Left colon (tissue), 2 donors: ENCODE results near the gene IGDCC3. TPM values are rescaled to one million over a fixed set of nuclear protein-coding genes. Genes with fewer than 3 reads are reported as not detected.

Source experiments
- ATAC-seq: fragments of 200-7000 bp; cut with Tn5 transposase; one replicate; pipeline ENCODE4 v1.9.1; 2020; ENCODE audit warnings: mild to moderate bottlenecking, moderate library complexity
- DNase-seq, 2 donors: peaks; one replicate each; pipeline ENCODE4 v3.0.0-alpha.2; 2020
- intact Hi-C, 2 donors: fragments of 100-400 bp; cut with DNase I in 1 of 2; cut with micrococcal nuclease in 1 of 2; formaldehyde crosslinking; loops; one replicate each; pipeline versions ENCODE4 v1.11.2 to v1.14.0; 2022; cut with DNase I, micrococcal nuclease
- long read RNA-seq: library from polyadenylated mRNA; unstranded; transcript quantifications from one replicate; pipeline ENCODE4 v2.0.0, GENCODE V29; 2021
- total RNA-seq, 2 donors: library from RNA; stranded (reverse); fragmentation: NEBNext Ultra II Directional; extraction: Animal tissue kit (Norgen Biotek cat#: 25700); gene quantifications; one replicate each; pipeline ENCODE4 v1.2.1, GENCODE V29; 2021
- donor health status: DM: no; HTN: no; CAD: no.
- donor health status: DM: yes; HTN: yes; CAD: no.

Gene IGDCC3
- under 1 TPM in 1 of 2 donors, not detected in 1; 0.25 TPM for total RNA-seq
- long read RNA-seq, result 0 reads

DNA sequence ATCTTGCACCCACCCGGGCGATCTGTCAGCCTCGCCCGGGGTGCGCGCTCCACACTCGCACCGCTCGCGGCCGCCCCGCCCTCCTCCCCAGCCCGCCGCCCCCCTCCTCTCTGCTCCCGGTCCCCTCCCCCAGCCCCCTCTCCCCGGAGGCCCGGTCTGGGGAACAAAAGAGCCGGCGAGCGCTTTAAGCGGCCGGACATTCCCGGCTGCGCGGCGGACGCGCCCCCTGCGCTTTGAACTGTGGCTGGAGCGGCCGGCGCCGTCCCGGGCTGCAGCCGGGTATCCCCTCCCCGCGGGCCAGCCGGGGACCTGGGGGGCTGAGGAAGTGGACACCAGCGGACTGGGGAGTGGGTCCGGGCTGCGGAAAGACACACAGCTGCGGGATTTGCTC is at the start of gene IGDCC3:
TSS of gene IGDCC3 (minus strand) at position 27 of the 391 bp plus-strand sequence. CDS start 214 bp downstream, outside the sequence.
- DNase-seq (no peak), ATAC-seq (no peak)
- intact Hi-C loops, result no loop called here

DNA sequence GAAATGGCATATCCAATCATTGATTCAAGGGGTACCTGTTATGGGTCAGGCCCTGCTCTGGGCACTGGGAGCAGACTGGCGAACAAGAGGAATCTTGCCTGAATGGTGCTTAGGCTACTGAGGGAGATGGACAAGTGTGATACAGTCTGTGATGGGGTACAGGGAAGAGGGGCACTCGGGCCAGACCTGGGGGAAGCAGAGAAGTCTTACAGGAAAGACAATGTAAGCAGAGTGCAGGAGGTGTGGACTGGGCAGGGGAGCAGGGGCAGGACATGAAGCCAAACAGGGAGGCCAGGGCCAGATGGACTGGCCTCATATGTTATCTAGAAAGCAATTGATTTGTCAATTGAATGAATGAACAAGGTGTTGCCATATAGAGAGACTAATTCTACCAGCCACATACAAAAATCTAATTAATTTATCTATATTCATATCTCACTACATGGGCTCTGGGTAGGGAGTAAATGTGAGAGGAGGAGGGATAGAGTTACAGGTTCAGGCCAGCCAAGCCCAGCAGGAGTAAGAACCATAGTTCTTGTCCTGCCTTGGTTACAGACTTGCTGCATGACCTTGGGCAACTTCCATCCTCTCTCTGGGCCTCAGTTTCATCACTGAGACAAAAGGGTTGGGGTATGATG is 48.5 kb upstream of the IGDCC3 start:
- intact Hi-C loops, result no loop called here
- no peak for ATAC-seq
- no peak for DNase-seq

DNA sequence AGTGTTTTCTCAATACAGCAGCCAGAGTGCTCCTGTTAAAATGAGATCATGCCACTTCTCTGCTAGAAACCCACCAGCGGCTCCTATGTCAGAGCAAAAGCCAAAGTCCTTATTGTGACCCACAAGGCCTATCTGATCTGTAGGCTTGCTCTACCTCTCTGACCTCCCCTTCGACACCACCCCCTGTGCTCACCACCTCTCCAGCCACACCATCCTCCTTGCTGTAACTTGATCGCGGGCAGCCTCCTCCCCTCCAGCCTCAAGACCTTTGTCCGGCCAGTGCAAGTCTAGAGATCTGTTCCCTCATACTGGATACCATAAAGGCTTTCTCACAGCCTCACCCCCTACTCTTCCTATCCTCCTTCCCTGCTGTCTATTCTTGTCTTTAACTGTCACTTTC is 46.9 kb upstream of the IGDCC3 start:
- DNase-seq, result no peak
- no peak for ATAC-seq
- intact Hi-C loops, result no loop called here

DNA sequence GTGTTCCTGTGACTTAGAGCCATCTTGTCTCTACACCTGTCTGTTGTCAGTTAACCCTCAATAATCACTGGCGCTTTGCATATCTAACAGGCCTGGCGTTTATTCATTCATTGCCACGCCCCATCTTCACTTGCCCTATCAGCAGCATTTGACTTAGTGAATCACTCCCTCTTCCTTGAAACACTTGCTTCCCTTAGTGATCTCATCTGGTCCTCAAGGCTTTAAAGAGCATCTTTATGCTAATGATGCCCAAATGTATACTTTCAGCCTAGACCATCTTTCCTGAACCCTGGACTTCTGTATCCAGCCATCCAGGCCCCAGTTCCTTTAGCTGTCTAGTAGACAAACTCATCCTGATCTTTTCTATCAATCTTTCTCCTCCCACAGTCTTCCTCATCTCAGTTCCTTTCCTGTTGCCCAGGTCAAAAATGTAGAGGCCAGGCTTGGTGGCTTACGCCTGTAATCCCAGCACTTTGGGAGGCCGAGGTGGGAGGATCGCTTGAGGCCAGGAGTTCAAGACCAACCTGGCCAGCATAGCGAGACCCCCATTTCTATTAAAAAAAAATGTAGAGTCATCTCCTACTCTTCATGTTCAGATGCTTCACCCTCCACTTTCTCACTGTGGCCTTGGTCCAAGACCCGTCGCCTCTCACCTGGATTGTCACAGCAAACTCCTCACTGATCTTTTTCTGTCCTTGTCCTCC is 46.3 kb upstream of the IGDCC3 start:
- ATAC-seq, result no peak
- no peak for DNase-seq
- intact Hi-C loops, result no loop called here

DNA sequence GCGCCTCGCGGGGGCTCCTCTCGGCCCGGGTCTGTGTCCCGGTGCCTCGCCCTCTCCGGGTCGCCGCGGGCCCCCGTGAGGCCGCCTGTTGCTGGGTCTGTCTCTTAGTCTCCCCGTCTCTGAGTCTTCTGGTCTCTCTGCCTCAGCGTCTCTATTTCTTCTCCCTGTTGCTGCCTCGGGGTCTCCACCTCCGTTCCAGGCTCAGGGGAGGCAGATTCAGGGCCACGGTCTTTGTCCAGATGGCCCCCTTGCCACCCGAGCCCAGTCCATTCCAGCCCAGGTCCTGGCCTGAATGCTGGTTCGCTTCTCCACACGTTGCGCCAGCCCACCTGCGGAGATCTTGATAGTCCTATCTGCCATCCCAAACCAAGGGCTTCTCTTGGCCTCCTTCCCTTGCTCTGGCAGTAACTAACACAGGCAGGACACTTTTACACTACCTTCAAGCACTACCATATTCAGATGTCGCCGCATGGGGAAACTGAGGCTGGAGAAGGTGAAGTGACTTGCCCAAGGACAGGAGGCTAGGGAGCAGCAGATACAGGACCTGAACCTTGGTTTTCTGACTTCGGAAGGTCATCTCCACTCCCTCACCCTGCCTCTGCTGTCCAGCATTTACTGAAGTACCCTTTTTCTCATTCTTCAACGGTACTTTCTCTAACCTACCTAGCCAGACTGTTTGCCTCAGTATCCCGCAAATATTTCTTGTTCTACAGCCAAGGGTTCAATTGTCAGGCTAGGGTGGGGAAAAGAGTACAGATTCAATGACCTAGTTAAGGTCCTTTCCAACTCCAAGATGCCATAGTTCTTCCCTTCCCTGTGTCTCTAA is 45.6 kb upstream of the IGDCC3 start:
- ATAC-seq (no peak), DNase-seq (no peak)
- intact Hi-C loops, result no loop called here

DNA sequence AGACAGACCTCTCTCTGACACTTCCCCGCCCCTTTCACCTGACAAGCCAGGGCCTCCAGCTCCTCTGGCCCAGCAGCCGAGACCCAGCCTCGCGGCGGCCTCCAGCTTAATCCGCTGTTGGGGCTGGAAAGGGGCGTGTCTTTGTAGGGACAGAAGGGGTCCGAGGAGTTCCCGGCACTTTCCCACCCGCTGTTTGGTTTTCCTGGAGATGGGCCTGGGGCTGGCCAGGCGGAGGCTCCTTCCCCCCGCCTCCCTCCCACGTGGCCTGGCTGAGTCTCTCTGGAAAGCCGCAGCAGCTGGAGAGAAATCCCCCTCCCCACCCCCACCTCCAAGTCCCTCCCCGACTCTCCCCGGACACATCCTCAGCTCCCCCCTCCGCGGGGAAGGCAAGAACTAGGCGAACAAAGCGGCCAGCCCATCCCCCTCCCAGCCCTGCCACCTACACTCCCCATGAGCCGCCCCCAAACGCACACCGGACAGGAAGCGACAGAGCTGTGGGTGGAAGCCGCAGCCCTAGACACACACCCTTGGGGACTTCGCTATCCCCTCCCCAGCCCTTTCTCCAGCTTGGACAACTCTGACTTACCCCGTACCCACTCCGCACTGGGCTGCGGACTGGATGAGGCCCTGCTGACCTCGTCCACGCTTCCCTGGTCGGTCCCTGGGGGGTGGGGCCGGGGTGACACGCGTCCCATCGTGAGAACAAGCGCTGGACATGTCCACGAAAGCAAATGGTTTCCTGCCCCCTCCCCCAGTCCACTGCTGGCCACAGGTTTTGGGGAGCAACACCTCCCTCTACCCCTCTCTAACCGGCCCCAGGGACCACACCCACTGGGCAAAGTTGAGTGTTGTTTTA is 43.8 kb upstream of the IGDCC3 start:
- DNase-seq, result peak; percentile 43 to 44
- ATAC-seq, result peak; percentile 33
- intact Hi-C loops, result no loop called here

DNA sequence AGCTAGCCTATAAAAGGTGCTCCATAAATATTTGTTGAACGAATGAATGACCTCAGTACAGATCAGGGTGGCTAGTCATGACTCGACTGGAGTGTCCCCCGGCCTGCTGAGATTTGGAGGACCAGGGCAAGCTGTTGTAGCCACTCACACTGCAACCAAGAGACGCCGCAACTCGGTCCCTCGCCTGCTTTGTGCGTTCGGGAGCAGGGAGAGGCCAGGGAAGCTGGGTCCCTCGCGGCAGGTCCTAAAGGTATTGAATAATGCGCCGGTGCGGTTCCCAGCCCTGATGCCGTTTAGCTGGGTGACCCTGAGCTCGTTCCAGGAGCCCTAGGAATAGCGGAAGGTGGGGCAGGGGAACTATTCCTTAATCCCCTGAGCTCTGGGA is 43.2 kb upstream of the IGDCC3 start:
- DNase-seq, result no peak
- intact Hi-C loops, result no loop called here

DNA sequence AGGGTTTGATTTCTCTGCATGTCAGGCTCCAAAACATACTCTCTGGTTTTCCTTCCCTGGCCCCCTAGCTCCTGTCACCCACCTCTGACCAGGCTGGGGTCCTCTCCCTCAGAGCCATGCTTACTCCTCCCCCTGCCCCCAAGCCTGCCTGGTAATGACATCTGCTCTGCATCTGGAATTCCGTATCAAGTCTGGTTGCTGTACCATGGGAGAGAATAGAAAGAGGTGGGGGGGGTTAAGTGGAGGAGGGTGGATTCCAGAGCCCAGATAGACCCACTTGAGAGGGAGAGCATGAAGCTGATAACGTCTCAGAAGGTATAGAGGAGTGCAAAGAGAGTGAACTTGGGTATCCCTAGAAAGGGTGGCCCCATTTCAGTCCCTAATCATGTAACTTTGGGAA is 40.8 kb upstream of the IGDCC3 start:
- no peak for ATAC-seq
- DNase-seq, result no peak
- intact Hi-C loops, result no loop called here

More for the DNA sequence above, 43.2 kb upstream of the IGDCC3 start:
- no peak for ATAC-seq

DNA sequence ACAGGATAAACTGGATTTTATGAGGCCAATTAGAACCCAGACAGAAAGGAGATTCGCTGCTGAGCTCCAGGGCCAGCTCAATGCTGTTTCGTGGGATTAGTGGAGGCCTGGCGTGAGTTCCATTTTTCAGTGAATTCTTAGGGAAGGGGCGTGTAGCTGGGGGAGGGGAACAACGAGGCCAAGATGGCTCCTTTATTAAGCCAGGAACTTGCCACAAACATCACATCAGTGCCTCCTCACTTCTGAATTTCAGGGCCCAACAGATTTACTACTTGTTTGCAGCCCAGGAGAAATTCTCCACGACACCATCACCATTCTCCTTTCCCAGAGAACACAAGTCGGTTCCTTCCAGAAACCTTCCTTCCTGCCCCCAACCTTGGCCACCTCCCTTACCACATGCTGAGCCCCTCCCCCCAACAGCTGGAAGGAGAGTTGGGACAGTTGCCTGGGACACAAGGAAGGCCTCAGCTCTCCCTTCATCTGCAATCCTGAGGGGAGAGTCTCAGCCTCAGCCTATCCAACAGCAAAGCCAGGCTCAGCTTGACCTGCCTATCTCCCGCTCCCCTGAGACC is 39.1 kb upstream of the IGDCC3 start:
- DNase-seq (peak in 1 of 2 donors; percentile 16), ATAC-seq (no peak)
- intact Hi-C loops, result no loop called here

DNA sequence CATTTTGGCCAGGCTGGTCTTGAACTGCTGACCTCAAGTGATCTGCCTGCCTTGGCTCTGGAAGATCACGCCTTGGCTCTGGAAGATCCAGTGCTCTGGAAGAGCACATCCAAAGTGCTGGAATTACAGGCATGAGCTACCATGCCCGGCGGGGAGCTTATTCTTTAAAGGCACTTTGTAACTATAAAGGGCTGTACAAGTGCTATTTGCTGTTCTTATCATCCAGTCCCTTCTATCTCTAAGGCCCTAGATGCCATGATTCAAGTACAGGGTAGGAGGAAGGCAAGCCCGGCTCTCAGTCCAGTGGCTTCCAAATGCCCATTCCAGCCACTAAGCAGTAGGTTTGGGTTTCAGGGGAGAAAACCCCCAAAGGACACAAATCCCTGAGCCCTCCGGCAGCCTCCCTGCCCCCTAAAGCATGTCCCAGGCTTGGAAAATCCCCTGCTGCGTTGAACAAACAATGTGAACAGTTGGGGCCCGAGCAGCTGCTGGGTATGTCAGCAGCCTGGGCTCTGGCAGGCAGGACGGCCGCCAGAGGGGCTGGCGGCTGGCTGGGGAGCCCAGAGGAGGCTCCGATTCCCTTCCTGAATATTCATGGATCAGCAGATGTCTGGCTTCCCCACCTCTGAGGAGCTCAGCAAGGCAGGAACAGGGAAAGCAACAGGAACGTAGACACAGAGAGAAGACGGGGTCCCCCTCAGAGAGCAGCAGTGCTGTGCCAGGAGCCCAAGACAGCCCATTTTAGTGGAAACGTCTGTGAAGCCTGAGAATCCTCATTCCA is 37.2 kb upstream of the IGDCC3 start:
- ATAC-seq (no peak), DNase-seq (peak in 1 of 2 donors; percentile 14)
- intact Hi-C loops, result no loop called here

DNA sequence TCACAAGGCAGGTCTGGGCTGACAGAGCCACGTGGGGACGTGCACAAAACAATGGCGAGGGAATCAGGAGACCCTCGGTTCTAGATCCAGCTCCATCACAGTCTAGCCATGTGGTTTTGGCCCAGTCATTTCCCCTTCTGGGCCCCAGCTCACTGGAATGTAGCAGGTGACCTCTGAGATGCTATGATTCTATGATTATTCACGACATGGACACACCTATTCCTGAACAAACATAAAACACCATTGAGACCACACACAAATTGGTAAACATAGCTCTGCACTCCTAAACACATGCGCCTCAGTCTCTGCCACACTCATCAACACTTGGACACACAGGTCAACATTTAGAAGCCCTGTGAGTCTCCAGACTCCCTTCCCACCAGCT is 36.0 kb upstream of the IGDCC3 start:
- DNase-seq (no peak), ATAC-seq (no peak)
- intact Hi-C loops, result no loop called here

DNA sequence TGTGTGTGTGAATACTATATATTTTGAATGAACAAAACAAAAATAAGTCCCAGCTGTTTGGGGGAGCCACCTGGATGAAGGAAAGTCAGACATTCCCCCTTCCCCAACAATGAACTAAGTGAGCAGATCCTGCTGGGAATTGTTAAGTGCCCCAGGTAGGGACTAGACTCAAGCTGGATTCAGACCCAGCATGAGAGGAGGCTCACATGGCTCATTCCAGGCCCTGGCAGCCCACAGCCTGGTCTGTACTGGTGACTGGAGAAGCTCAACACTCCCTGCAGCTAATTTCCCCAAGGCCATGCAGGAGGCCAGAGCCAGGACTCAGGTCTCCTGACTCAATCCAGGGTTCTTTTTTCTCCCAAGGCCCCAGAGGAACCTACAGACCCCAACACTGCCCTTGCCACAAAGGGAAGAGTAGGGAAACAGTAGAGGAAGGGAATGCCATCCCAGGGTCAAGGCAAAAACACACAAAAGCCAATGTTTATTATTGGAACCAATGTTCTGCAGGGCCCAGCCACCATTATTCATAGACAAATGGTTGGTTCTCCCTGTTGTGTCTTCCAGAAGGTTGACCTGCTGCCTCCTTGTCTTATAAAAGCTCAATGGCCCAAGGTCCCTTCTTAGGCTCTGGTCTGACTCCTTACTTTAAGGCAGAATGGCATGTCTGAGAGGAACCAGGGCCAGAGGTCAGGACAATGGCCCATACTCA is 35.4 kb upstream of the IGDCC3 start:
- ATAC-seq (no peak), DNase-seq (no peak)
- intact Hi-C loops, result no loop called here

DNA sequence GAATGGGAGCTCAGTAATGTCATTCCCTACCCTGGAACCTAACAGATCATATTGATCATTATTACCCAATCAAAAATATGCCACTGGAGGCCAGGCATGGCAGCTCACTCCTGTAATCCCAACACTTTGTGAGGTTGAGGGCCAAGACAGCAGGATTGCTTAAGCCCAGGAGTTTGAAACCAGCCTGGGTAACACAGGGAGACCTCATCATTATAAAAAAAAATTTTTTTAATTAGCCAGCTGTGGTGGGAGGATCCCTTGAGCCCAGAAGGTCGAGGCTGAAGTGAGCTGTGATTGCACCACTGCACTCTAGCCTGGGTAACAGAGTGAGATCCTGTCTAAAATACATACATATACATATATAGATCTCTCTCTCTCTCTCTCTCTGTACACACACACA is 34.8 kb upstream of the IGDCC3 start:
- intact Hi-C loops, result no loop called here
- DNase-seq, result no peak
- no peak for ATAC-seq

DNA sequence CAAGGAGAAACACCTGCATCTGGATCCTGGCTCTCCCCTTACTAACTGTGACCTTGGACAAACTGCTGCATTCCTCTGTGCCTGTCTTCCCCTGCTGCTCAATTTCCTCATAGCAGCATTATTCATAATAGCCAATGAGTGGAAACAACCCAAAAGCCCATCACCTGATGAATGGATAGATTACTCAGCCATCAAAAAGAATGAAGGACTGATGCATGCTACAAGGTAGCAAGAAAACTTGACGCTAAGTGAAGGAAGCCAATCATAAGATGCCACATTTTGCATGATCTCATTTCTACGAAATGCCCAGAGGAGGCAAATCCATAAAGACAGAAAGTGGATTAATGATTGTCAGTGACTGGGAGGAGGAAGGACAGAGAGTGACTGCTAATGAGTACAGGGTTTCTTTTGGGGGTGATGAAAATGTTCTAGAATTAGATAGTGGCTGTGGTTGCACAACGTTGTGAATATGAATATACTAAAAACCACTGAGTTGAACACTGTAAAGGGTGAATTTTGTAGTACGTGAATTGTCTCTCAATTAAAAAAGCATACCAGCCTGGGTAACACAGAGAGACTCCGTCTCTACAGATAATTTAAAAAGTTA is 33.8 kb upstream of the IGDCC3 start:
- no peak for ATAC-seq
- intact Hi-C loops, result no loop called here

DNA sequence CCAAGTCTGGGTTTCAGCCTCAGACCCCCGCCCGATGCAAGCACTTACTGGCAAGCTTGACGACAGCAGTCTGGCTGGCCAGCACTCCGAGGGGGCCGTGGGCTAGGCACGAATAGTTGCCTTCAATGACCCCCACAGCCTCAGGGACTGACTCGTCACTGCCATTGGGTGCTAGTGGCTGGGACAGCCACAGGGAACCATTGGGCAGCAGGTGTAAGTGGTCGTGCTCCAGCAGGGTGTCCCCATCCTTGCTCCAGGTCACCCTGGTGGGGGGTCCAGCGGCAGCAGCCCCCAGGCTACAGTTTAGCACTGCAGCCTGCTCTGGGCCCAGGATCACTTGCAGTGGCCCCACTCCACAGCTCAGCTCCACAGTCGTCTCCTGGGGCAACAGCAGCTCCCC is 33.2 kb upstream of the IGDCC3 start:
- ATAC-seq, result no peak
- DNase-seq, result no peak
- intact Hi-C loops, result no loop called here

More for the DNA sequence above, 33.8 kb upstream of the IGDCC3 start:
- no peak for DNase-seq

DNA sequence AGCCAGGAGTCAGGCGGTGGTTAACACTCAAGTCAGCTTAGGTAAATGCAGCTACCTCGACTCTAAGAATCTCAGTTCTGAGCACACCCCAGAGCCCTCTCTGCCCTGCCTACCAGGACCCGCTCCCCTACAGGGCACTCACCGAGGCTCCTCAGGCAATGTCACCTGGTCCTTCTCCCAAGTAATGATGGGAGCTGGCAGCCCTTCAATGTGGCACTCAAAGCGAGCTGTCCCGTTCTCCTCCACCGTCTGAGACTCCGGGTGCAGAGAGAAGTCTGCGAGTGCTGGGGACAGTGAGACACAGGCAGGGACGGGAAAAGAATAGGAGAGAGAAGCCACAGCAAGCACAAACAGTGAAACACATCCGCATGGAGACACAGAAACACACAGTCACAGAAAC is 32.2 kb upstream of the IGDCC3 start:
- DNase-seq (no peak), ATAC-seq (no peak)
- intact Hi-C loops, result no loop called here

DNA sequence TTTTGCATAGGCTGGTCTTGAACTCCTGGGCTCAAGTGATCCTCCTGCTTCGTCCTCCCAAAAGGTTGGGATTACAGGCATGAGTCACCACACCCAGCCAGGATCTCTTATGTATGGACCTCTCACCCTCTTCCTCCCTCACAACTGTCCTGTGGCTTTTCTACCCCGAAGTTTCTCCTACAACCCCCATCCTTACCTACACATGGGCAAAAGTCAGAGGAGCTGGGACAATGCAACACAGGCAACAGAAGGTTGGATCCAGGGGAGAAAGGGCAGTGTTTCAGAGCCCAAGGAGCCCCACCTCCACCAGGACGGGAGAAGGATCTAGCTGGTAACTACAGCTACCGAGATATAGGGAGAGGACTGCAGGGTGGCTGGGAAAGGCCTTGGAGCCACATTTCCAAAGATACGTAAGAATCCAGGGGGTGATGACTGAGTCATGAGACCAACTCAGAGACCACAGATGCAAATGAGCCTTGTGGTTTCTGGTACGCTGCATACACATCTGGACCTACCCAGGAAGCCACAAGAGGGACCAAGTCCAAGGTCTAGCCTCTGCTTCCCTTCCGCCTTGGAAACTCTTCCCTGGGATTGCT is 31.3 kb upstream of the IGDCC3 start:
- ATAC-seq, result no peak
- intact Hi-C loops, result no loop called here

More for the DNA sequence above, 31.3 kb upstream of the IGDCC3 start:
- DNase-seq, result no peak
